Stimulated activated CD4-positive, alpha-beta T cell treated with anti-CD3 and anti-CD28 coated beads, Interleukin-2, amount 100 ng/mL, for 4 hours (primary cell): ENCODE measurements around the gene ECM2.

Experiments used
- DNase-seq: peaks from one replicate; pipeline ENCODE4 v3.0.0-alpha.2; 2020; ENCODE audit warnings: low read depth

ECM2 gene

GRCh38 chr9:92527832-92528521 lies 7.8 kb downstream of the ECM2 start:
- DNase-seq: no peak

GRCh38 chr9:92527291-92527828 lies 8.4 kb downstream of the ECM2 start:
- DNase-seq: no peak

GRCh38 chr9:92525306-92525705 lies 10.5 kb downstream of the ECM2 start:
- no peak for DNase-seq

DNA sequence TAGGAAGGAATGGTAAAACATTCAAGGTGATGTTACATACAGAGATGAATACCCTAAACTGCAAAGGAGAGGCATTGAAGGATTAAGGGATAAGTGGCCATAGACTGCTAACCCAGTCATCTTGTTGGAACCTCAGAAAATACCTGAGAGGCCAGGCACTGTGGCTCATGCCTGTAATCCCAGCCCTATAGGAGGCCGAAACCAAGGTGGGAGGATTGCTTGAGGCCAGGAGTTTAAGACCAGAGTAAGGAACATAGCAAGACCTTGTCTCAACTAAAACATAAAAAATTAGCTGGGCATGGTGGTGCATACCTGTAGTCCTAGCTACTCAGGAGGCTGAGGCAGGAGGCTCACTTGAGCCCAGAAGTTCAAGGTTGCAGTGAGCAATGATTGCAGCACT lies 10.9 kb downstream of the ECM2 start:
- DNase-seq: no peak

GRCh38 chr9:92522983-92523970 lies 12.5 kb downstream of the ECM2 start:
- DNase-seq: no peak

- no peak for DNase-seq
These were observed 15.0 kb downstream of the ECM2 start for GRCh38 chr9:92520837-92521236.

GRCh38 chr9:92518199-92518598 lies 17.6 kb downstream of the ECM2 start:
- DNase-seq: no peak

DNA sequence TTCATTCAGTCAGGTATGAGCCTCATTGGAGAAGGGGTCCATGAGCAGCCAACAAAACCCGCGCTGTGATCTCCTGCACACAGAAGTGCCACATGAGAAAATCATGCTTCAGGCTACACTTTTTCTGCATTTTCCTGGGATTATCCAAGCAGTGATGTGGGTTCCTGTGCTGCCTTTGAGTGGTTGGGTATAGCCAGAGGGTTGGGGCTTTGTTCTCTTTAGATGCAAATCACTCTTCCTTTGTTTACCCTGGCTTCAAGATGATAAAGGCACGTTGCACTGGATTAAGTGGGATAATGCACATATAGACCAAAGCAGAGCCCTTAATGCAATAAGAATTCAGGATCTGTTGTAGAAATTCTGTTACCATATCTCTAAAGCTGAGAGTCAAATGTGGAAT lies 18.7 kb downstream of the ECM2 start:
- DNase-seq: no peak

GRCh38 chr9:92516521-92516920 lies 19.3 kb downstream of the ECM2 start:
- DNase-seq: no peak

- DNase-seq: no peak
These were observed 21.2 kb downstream of the ECM2 start for GRCh38 chr9:92514635-92515034.

- no peak for DNase-seq
These were observed 22.4 kb downstream of the ECM2 start for GRCh38 chr9:92513349-92513748.

DNA sequence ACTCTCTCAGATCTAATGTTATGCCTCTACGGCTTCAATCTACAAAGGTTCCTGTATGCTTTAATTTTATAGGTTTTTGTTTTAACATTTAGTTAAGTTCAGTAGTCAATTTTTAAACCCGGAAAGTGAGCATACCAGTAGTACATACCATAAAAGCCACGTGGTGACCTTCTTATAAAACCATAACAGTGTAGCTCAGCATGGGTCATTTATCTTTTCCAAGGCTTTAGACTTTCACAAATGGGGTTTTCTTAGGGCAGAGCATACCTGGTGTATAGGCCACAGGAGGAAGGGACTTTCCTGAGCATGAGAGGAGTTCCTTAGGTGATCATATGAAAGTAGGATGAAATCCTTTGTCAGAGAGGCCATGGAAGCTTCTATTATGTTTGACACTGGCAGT lies 23.2 kb downstream of the ECM2 start:
- DNase-seq: no peak

- DNase-seq: no peak
These were observed 25.0 kb downstream of the ECM2 start for GRCh38 chr9:92510747-92511146.

DNA sequence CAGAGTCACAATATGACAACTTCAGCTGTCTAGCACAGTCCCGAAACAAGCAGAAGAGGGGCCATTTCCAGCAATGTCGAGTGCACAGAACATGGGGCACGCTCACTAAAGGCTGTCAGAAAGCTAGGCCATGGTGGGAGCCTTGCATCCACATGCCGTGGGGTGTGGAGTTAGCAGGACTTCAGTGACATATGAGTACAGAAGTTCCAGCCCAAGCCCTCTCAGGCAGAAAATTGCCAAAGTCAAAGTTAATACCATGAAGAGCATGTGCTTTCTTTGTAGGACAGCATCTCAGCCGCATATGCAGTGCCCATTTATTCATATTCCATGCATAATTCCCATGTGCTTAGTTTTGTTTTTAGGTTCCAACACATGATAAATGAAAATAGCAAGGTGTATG lies 26.7 kb downstream of the ECM2 start:
- DNase-seq: no peak

DNA sequence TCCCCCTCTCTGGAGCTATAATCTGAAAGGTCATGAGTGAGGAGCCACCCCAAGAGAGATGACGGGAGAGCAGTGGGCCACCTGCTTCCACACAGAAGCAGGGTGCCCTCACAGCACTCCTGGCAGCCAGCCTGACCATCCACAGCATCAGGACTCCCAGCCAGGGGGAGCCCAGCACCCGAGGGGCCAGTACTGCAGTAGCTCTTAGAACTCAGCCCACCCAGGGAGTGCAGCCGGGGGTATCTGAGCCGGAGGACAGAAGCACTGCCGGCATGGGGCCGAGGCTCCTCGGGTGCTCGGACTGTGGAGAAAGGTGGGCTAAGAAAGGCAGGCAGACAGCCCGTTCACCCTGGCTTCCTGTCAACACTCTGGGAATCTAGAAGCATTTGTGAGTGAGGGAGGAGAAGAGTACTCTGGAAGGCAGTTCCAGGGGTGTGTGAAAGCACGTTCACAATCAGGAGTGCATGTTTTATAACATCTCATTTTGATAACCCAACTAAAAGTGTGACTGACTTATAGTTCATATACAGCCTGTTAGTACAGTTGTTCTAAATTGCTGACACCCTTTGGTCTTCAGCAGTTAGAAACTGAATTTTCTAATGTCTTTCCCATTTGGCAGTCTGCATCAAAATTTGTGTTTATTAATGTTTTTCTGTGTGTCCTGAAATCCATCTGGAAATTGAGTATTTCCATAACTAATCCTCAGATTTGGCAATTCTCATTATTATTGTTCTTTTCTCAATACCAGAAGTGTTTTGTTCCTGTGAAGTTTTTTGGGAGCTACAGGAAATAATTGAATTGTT lies 27.6 kb downstream of the ECM2 start:
- DNase-seq: no peak

DNA sequence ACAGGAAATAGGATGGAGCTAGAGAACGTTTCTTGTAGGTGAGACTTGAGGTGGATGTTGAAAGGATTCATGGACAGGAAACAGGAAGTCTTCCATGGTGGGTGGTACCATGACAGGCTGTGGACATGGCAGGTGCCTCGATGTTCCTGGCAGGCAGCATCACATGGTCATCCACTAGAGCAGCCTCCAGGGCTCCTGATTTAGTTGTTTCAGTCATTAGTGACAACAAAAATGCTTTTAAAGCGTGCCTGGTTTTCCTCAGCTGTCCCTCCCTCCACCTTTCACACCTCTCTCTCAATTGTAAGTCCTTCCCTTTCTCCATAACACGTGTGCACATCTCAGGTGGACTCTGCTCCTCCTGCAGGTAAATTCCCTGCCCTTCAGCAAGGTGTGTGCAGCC lies 28.3 kb downstream of the ECM2 start:
- DNase-seq: no peak

- no peak for DNase-seq
These were observed 28.8 kb downstream of the ECM2 start for GRCh38 chr9:92507005-92507404.

GRCh38 chr9:92506184-92506857 lies 29.5 kb downstream of the ECM2 start:
- DNase-seq: no peak

GRCh38 chr9:92504881-92505280 lies 30.9 kb downstream of the ECM2 start:
- DNase-seq: no peak

DNA sequence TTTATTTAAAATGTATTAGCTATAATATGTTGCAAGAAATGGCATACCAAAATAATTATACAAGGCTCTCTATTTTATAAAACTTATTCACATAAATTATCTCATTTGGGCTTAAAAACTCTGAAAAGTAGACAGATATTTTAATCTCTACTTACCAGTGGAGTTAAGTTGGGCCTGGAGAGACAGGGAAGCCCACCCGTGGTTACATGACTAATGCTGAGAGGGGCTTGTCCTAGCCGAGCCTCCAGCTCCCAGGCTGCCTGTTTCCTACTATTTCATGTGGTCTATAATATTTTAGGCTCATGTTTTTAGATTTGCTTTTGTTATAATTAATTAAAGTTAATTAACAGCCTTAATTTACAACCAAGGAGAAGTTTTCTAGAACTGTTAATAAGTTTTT lies 32.6 kb downstream of the ECM2 start:
- no peak for DNase-seq

DNA sequence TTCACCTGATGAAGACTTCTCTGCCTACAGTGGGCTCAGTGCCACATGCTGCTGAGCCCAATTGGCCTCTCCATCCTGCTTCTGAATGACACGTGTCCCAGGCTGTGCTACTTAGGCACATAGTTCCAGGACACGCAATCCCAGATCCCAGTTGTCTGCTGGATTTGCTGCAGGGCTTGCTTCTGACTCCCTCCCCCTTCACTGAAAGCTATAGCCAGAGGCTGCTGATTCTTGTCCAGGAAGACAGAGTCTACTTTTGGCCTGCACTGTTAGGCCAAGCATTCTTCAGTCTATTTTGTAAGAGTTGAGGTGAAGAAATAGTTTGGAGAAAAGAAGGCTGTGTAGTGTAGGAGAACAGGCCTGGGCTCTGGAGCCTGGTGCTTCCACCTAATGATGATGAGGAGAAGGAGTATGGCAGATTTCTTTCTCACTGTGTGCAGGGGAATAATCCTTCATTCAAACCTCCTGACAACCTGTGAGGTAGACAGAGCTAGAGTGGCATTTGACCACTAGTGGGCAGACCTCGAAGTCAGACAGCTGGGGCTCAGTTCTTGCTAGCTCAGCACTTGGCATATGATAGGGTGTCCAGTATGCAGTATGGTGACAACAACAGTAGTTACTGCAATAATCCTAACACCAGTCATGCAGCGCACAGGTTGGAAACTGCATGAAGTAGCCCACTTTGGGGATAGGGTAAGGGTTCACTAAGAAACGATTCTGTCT lies 34.0 kb downstream of the ECM2 start:
- DNase-seq: no peak
